HepG2 (cell line): Measurements from ENCODE around the gene MSMB. TPM values are rescaled to one million over a fixed set of nuclear protein-coding genes. Genes with fewer than 3 reads are reported as not detected.
A peak's percentile ranks its signal among the peaks of the same experiment; 100 is the strongest.

ENCODE experiments used
- SOX13 ChIP-seq, 3 experiments: fragments of 450-650 bp in 1 of 3; sonication (generic) in 1 of 3; formaldehyde crosslinking in 1 of 3; IDR thresholded peaks in 2 of 3; conservative IDR thresholded peaks in 1 of 3; 2 replicates each; pipeline versions ENCODE4 v1.5.0 to v1.6.1; 2016 to 2020; ENCODE audit warnings: antibody characterized with exemption in 1 of 3, mild to moderate bottlenecking in 1 of 3, missing compliant biosample characterization in 1 of 3, missing genetic modification reagents in 1 of 3, moderate library complexity in 1 of 3
- SP140L ChIP-seq: sonication (generic); formaldehyde crosslinking; IDR thresholded peaks from 2 replicates; pipeline ENCODE4 v1.4.0; 2020; ENCODE audit warnings: missing genetic modification reagents, borderline replicate concordance
- XRCC5 ChIP-seq: fragments of 200-400 bp; formaldehyde crosslinking; optimal IDR thresholded peaks from 2 replicates; pipeline ENCODE3; 2017; ENCODE audit warnings: mild to moderate bottlenecking, low read length
- ZNF264 ChIP-seq: sonication (generic); formaldehyde crosslinking; IDR thresholded peaks from 2 replicates; pipeline ENCODE4 v1.4.0; 2020; ENCODE audit warnings: missing genetic modification reagents
- ZNF460 ChIP-seq: sonication (generic); formaldehyde crosslinking; IDR thresholded peaks from 2 replicates; pipeline ENCODE4 v1.5.1; 2020; ENCODE audit warnings: missing genetic modification reagents, mild to moderate bottlenecking, borderline replicate concordance
- ZNF558 ChIP-seq: sonication (generic); formaldehyde crosslinking; IDR thresholded peaks from 2 replicates; pipeline ENCODE4 v1.9.0; 2022; ENCODE audit warnings: mild to moderate bottlenecking, missing genetic modification reagents, borderline replicate concordance
- ZNF607 ChIP-seq: sonication (generic); formaldehyde crosslinking; IDR thresholded peaks from 2 replicates; pipeline ENCODE4 v1.5.1; 2020; ENCODE audit warnings: missing genetic modification reagents, mild to moderate bottlenecking, borderline replicate concordance
- polyA plus RNA-seq, 8 experiments: library from polyadenylated mRNA; depleted of rRNA in 3 of 8; stranded (reverse) in 7 of 8; unstranded in 1 of 8; fragments of >200 nt; fragmentation: Illumina TruSeq in 4 of 8; extraction: Trizol in 4 of 8; gene quantifications; 2 replicates each; pipeline versions ENCODE4 v1.2.1 to v1.2.3, GENCODE V29; 2011 to 2016; ENCODE audit warnings: low read depth in 4 of 8, missing spikeins in 1 of 8, mixed read lengths in 1 of 8; ENCODE audit not compliant: insufficient read depth in 1 of 8
- total RNA-seq, 5 experiments: library from RNA; depleted of rRNA; stranded (reverse); fragments of >200 nt; fragmentation: Illumina TruSeq; extraction: Trizol; gene quantifications; 2 replicates each; pipeline ENCODE4 v1.2.3, GENCODE V29; 2016; ENCODE audit warnings: low read depth in 1 of 5
- TF ChIP-seq, protein P1 (sequence below): IDR thresholded peaks from 2 replicates; pipeline ENCODE4 v1.6.1; 2012; ENCODE audit warnings: inconsistent platforms
- TF ChIP-seq, protein P2 (sequence below): IDR thresholded peaks from 2 replicates; pipeline ENCODE4 v1.6.1; 2016; ENCODE audit warnings: missing genetic modification reagents, missing compliant biosample characterization
- TF ChIP-seq, protein P3 (sequence below), 2 experiments: sonication (generic) in 1 of 2; formaldehyde crosslinking in 1 of 2; IDR thresholded peaks; 2 replicates each; pipeline versions ENCODE4 v1.6.1 to v1.9.0; 2014 to 2022; ENCODE audit warnings: antibody characterized with exemption in 1 of 2, borderline replicate concordance in 1 of 2, inconsistent platforms in 1 of 2, low read depth in 1 of 2, missing genetic modification reagents in 1 of 2
- TF ChIP-seq, protein P4 (sequence below): sonication (generic); formaldehyde crosslinking; IDR thresholded peaks from 2 replicates; pipeline ENCODE4 v1.8.0; 2022; ENCODE audit warnings: missing genetic modification reagents, mild to moderate bottlenecking, inconsistent platforms, borderline replicate concordance

Gene MSMB
- total and polyA plus RNA-seq, 2 of the 13 experiments (the other 11 are each of a cell fraction or from before 2014, with no cell fraction given), result 0.84 TPM; not detected in 1

DNA sequence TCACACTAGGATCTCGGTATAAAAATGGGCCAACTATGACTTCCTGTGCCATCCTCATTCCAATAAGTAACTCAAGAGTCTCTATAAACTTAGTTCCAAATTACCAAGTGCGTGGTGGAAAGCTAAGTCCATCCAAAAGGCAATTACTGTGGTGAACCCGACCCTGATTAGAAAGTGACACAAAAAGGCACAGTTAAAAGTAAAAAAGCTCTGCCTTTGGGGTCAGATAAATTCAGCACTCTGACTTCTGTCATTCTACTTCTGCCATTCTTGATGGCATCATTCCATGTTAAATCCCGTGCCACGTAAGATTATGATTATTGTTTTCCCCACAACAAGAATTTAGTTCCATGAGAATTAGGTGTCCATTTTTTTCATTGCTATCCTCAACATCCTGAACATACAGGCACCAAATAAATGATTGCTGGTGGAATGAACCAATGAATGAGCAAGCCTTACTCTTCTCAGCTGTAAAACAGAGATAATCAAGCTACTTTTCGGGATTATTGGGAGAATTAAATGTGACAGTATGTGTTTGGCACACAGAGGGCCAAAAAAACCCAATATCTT lies 16.5 kb downstream of the MSMB start (continued):
- TF ChIP-seq, protein P1, sequence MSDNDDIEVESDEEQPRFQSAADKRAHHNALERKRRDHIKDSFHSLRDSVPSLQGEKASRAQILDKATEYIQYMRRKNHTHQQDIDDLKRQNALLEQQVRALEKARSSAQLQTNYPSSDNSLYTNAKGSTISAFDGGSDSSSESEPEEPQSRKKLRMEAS, result no peak
- TF ChIP-seq SOX13 (IDR thresholded peaks at IDR 0.05) (no peak), SOX13 (CRISPR knock-in tag; conservative IDR thresholded peaks at IDR 0.05 in 1 of 2, IDR thresholded peaks at IDR 0.05 in 1 of 2) (no peak), ZNF264 (CRISPR knock-in tag) (0 out of 2 replicates have a peak, but pooled peaks have one; percentile 19), XRCC5 (peak; percentile 8), SP140L (CRISPR knock-in tag) (no peak), ZNF607 (no peak), ZNF460 (no peak), ZNF558 (CRISPR knock-in tag) (0 out of 2 replicates have a peak, but pooled peaks have one; percentile 12)
- TF ChIP-seq, protein P2, sequence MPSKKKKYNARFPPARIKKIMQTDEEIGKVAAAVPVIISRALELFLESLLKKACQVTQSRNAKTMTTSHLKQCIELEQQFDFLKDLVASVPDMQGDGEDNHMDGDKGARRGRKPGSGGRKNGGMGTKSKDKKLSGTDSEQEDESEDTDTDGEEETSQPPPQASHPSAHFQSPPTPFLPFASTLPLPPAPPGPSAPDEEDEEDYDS, result no peak
- TF ChIP-seq, protein P3, sequence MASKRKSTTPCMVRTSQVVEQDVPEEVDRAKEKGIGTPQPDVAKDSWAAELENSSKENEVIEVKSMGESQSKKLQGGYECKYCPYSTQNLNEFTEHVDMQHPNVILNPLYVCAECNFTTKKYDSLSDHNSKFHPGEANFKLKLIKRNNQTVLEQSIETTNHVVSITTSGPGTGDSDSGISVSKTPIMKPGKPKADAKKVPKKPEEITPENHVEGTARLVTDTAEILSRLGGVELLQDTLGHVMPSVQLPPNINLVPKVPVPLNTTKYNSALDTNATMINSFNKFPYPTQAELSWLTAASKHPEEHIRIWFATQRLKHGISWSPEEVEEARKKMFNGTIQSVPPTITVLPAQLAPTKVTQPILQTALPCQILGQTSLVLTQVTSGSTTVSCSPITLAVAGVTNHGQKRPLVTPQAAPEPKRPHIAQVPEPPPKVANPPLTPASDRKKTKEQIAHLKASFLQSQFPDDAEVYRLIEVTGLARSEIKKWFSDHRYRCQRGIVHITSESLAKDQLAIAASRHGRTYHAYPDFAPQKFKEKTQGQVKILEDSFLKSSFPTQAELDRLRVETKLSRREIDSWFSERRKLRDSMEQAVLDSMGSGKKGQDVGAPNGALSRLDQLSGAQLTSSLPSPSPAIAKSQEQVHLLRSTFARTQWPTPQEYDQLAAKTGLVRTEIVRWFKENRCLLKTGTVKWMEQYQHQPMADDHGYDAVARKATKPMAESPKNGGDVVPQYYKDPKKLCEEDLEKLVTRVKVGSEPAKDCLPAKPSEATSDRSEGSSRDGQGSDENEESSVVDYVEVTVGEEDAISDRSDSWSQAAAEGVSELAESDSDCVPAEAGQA (IDR thresholded peaks at IDR 0.05; ENCODE audit: low read depth), result no peak
- TF ChIP-seq, protein P3 (CRISPR knock-in tag; IDR thresholded peaks at IDR 0.05; ENCODE audit: borderline replicate concordance), result 0 out of 2 replicates have a peak, but pooled peaks have one; percentile 27
- TF ChIP-seq, protein P4, sequence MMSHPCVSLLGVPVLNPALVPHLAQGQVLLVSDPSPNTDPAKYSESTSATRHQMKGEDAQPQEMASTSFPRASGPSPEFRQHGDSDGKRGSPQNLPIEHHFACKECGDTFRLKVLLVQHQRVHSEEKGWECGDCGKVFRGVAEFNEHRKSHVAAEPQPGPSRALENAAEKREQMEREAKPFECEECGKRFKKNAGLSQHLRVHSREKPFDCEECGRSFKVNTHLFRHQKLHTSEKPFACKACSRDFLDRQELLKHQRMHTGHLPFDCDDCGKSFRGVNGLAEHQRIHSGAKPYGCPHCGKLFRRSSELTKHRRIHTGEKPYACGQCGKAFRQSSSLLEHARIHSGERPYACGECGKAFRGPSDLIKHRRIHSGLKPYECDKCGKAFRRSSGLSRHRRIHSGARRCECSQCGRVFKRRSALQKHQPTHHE (CRISPR knock-in tag), result no peak
- TF ChIP-seq, all 625 proteins: peak for 5
